Fibroblast of pulmonary artery (primary cell): ENCODE results near the gene STPG2.

Experiments
- DNase-seq: peaks from one replicate; pipeline ENCODE4 v3.0.0-alpha.2; 2010; ENCODE audit warnings: low read depth
- H3K4me3 ChIP-seq: replicated peaks from 2 replicates; pipeline ENCODE4 v1.5.1; 2011; ENCODE audit warnings: low read depth, mild to moderate bottlenecking, control low read depth, low read length, moderate library complexity
- TF ChIP-seq, protein P1 (sequence below): IDR thresholded peaks from 2 replicates; pipeline ENCODE4 v1.5.1; 2011; ENCODE audit warnings: mild to moderate bottlenecking, control low read depth, low read length, inconsistent platforms; ENCODE audit errors: missing control alignments

The STPG2 gene

GRCh38 chr4:98125585-98125984 lies 17.7 kb downstream of the STPG2 start:
- DNase-seq = no peak
- no peak overlapping the region for H3K4me3 ChIP-seq
- TF ChIP-seq, protein P1, sequence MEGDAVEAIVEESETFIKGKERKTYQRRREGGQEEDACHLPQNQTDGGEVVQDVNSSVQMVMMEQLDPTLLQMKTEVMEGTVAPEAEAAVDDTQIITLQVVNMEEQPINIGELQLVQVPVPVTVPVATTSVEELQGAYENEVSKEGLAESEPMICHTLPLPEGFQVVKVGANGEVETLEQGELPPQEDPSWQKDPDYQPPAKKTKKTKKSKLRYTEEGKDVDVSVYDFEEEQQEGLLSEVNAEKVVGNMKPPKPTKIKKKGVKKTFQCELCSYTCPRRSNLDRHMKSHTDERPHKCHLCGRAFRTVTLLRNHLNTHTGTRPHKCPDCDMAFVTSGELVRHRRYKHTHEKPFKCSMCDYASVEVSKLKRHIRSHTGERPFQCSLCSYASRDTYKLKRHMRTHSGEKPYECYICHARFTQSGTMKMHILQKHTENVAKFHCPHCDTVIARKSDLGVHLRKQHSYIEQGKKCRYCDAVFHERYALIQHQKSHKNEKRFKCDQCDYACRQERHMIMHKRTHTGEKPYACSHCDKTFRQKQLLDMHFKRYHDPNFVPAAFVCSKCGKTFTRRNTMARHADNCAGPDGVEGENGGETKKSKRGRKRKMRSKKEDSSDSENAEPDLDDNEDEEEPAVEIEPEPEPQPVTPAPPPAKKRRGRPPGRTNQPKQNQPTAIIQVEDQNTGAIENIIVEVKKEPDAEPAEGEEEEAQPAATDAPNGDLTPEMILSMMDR = no peak

- no peak for DNase-seq
- TF ChIP-seq, protein P1 = no peak
- H3K4me3 ChIP-seq = no peak overlapping the region
These were observed 25.9 kb downstream of the STPG2 start for GRCh38 chr4:98117363-98117762.

GRCh38 chr4:98113012-98113411 lies 30.3 kb downstream of the STPG2 start:
- H3K4me3 ChIP-seq = no peak overlapping the region
- TF ChIP-seq, protein P1 = peak; percentile 37
- peak; percentile 42 for DNase-seq

GRCh38 chr4:98110929-98111328 lies 32.3 kb downstream of the STPG2 start:
- no peak overlapping the region for H3K4me3 ChIP-seq
- TF ChIP-seq, protein P1 = no peak
- DNase-seq = no peak

DNA sequence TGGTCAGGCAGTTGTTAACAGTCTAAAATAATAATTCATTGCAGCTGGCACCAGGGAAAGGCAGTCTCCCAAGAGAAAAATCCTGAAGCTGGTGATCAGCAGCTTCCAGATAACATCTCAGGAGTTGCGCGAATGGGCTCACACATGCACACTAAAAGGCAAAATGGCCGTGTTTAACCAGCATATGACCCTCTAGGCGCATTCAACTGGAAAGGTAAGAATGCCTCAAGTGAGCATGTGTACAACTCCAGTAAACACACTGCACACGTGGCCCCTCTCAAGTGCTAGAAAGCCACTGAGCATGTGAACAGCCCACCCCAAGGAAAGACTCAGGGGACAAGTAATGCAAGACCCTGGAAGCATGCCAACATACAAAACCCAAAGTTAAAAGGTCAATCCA lies 33.1 kb downstream of the STPG2 start:
- TF ChIP-seq, protein P1 = no peak
- no peak for DNase-seq
- H3K4me3 ChIP-seq = no peak overlapping the region

GRCh38 chr4:98102660-98103059 lies 40.6 kb downstream of the STPG2 start:
- TF ChIP-seq, protein P1 = no peak
- no peak overlapping the region for H3K4me3 ChIP-seq
- DNase-seq = no peak

DNA sequence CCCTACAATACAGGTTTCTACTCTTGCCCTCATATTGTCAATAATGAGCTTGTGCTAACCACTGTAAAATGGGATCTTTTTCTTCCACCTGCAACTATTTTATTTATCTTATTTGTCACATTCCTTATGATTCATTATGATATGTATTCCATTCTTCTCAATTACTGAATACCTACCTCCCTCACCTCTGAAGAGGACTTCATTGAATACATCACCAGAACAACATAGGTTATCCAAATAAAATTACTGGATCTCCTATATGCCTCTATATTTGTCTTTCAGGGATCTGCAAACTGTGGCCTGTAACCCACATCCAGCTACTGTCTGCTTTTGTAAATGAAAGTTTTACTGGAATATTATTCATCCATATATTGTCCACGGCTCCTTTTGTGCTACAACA lies 41.3 kb downstream of the STPG2 start:
- no peak overlapping the region for H3K4me3 ChIP-seq
- no peak for DNase-seq
- TF ChIP-seq, protein P1 = no peak
